CD14-positive monocyte (primary cell): ENCODE results near the gene HDAC10. TPM values are rescaled to one million over a fixed set of nuclear protein-coding genes. Genes with fewer than 3 reads are reported as not detected.

Experiments used
- DNase-seq, 3 donors: peaks; one replicate each; pipeline ENCODE4 v3.0.0-alpha.2; 2011 to 2022
- H2AFZ ChIP-seq: 2 replicates; pipeline ENCODE4 v1.6.0; 2012; ENCODE audit warnings: mild to moderate bottlenecking, low read depth, low read length, inconsistent platforms; ENCODE audit not compliant: insufficient read depth, poor library complexity, severe bottlenecking
- H3K27ac ChIP-seq, 2 donors: 1 replicate in 1 of 2; 2 replicates in 1 of 2; pipeline ENCODE4 v1.5.1; 2012 to 2013; ENCODE audit warnings: low read length in 2 of 2, control low read depth in 1 of 2, inconsistent platforms in 1 of 2, low read depth in 1 of 2, mild to moderate bottlenecking in 1 of 2
- H3K27me3 ChIP-seq, 2 donors: one replicate each; pipeline versions ENCODE4 v1.6.0 to v1.6.1; 2011 to 2013; ENCODE audit warnings: low read length in 2 of 2; ENCODE audit not compliant: control insufficient read depth in 2 of 2, insufficient read depth in 2 of 2
- H3K36me3 ChIP-seq, 2 donors: replicated peaks in 1 of 2; 1 replicate in 1 of 2; 2 replicates in 1 of 2; pipeline versions ENCODE4 v1.5.1 to v1.6.1; 2012 to 2013; ENCODE audit warnings: low read length in 2 of 2, control low read depth in 1 of 2, inconsistent platforms in 1 of 2, mild to moderate bottlenecking in 1 of 2; ENCODE audit not compliant: insufficient read depth in 2 of 2, control insufficient read depth in 1 of 2
- H3K4me1 ChIP-seq, 2 donors: 1 replicate in 1 of 2; 2 replicates in 1 of 2; pipeline versions ENCODE4 v1.5.1 to v1.6.1; 2012 to 2013; ENCODE audit warnings: low read length in 2 of 2, control low read depth in 1 of 2, inconsistent platforms in 1 of 2, mild to moderate bottlenecking in 1 of 2, moderate library complexity in 1 of 2; ENCODE audit not compliant: insufficient read depth in 2 of 2, control insufficient read depth in 1 of 2
- H3K4me2 ChIP-seq: replicated peaks from 2 replicates; pipeline ENCODE3; 2012; ENCODE audit warnings: low read length, moderate library complexity, mild to moderate bottlenecking; ENCODE audit not compliant: poor library complexity, severe bottlenecking; ENCODE audit errors: extremely low read depth
- H3K4me3 ChIP-seq, 3 experiments: fragments of 200-600 bp in 1 of 3; sonication (generic) in 1 of 3; replicated peaks in 1 of 3; 1 replicate in 2 of 3; 2 replicates in 1 of 3; pipeline ENCODE4 v1.5.1; 2011 to 2013; ENCODE audit warnings: low read length in 3 of 3, mild to moderate bottlenecking in 3 of 3, control low read depth in 2 of 3, low read depth in 2 of 3, inconsistent platforms in 1 of 3, moderate library complexity in 1 of 3
- H3K79me2 ChIP-seq: 2 replicates; pipeline ENCODE4 v1.6.0; 2012; ENCODE audit warnings: mild to moderate bottlenecking, control low read depth, inconsistent platforms, low read length, moderate library complexity; ENCODE audit not compliant: insufficient read depth
- H3K9ac ChIP-seq: 2 replicates; pipeline ENCODE4 v1.6.0; 2017; ENCODE audit warnings: low read length, mild to moderate bottlenecking; ENCODE audit not compliant: insufficient read depth, poor library complexity, severe bottlenecking
- H3K9me3 ChIP-seq, 2 donors: replicated peaks in 1 of 2; 1 replicate in 1 of 2; 2 replicates in 1 of 2; pipeline versions ENCODE4 v1.5.1 to v1.6.1; 2012 to 2013; ENCODE audit warnings: low read length in 2 of 2, control low read depth in 1 of 2; ENCODE audit not compliant: control insufficient read depth in 1 of 2, insufficient read depth in 1 of 2
- H4K20me1 ChIP-seq: 2 replicates; pipeline ENCODE4 v1.6.0; 2012; ENCODE audit warnings: mild to moderate bottlenecking, low read length, control low read depth, moderate library complexity; ENCODE audit not compliant: insufficient read depth
- H3K27ac Mint-ChIP-seq, 7 donors: one replicate each; pipeline ENCODE4 v1.8.0; 2020; ENCODE audit warnings: mild to moderate bottlenecking in 7 of 7, mixed read lengths in 7 of 7, moderate library complexity in 6 of 7, inconsistent platforms in 2 of 7
- H3K27me3 Mint-ChIP-seq, 3 donors: one replicate each; pipeline ENCODE4 v1.8.0; 2021 to 2022; ENCODE audit warnings: low read depth in 3 of 3, mild to moderate bottlenecking in 3 of 3, mixed read lengths in 3 of 3, moderate library complexity in 3 of 3, inconsistent platforms in 1 of 3
- H3K36me3 Mint-ChIP-seq, 2 donors: one replicate each; pipeline ENCODE4 v1.8.0; 2020; ENCODE audit warnings: mixed read lengths in 2 of 2, inconsistent platforms in 1 of 2, mild to moderate bottlenecking in 1 of 2
- H3K4me1 Mint-ChIP-seq: one replicate; pipeline ENCODE4 v1.8.0; 2020; ENCODE audit warnings: mild to moderate bottlenecking, mixed read lengths
- H3K4me3 Mint-ChIP-seq, 2 donors: one replicate each; pipeline ENCODE4 v1.8.0; 2020; ENCODE audit warnings: mild to moderate bottlenecking in 2 of 2, mixed read lengths in 2 of 2, moderate library complexity in 1 of 2
- H3K9me3 Mint-ChIP-seq, 7 donors: one replicate each; pipeline ENCODE4 v1.8.0; 2020 to 2022; ENCODE audit warnings: mixed read lengths in 7 of 7, mild to moderate bottlenecking in 6 of 7, moderate library complexity in 6 of 7, inconsistent platforms in 2 of 7
- CTCF ChIP-seq: fragments of 200-600 bp; IDR thresholded peaks from one replicate; pipeline ENCODE4 v1.8.0; 2022; ENCODE audit warnings: antibody characterized with exemption, mild to moderate bottlenecking
- WGBS: methylation state at CpG from one replicate; pipeline ENCODE4 v1.1.5; 2013; ENCODE audit warnings: missing lambda C conversion rate; ENCODE audit not compliant: insufficient coverage; 5-methylcytosine and 5-hydroxymethylcytosine counted together
- intact Hi-C, 2 donors: fragments of 100-400 bp; cut with micrococcal nuclease; formaldehyde crosslinking; loops; one replicate each; pipeline versions ENCODE4 v1.15.0 to v1.15.1; 2023
- polyA plus RNA-seq, 3 donors: library from polyadenylated mRNA; depleted of rRNA in 1 of 3; unstranded in 2 of 3; stranded (reverse) in 1 of 3; fragments of 300-500 nt in 2 of 3; fragments of >200 nt in 1 of 3; fragmentation: Illumina TruSeq in 2 of 3; gene quantifications; 1 replicate in 2 of 3; 2 replicates in 1 of 3; pipeline ENCODE4 v1.2.3, GENCODE V29; 2012 to 2021

The HDAC10 gene
- polyA plus RNA-seq, 3 donors: 9.2 to 148 (median 13.7) TPM

- DNase-seq: no peak
- Mint-ChIP-seq H3K27ac (peak overlapping the region in 1 of 7 donors; percentile 40), H3K9me3 (no peaks in the 10 kb centered on the region), H3K36me3 (peaks cover 8 to 20% of the 10 kb centered on the region in 2 donors), H3K4me1 (peaks cover 26% of the 10 kb centered on the region), H3K27me3 (no peaks in the 10 kb centered on the region), H3K4me3 (peak overlapping the region; percentile 83 to 92)
- H4K20me1 ChIP-seq: peaks cover 17% of the 10 kb centered on the region
- no peak for TF ChIP-seq CTCF
- no peaks in the 10 kb centered on the region for H3K27me3 ChIP-seq
- peak overlapping the region in 1 of 3 experiments; percentile 96 for H3K4me3 ChIP-seq
- peaks cover 39 to 53% of the 10 kb centered on the region in 2 donors for H3K4me1 ChIP-seq
- no peak overlapping the region for H2AFZ ChIP-seq
- H3K9ac ChIP-seq: peak overlapping the region; percentile 80
- peaks cover 30% of the 10 kb centered on the region for H3K79me2 ChIP-seq
- peaks cover 15 to 35% of the 10 kb centered on the region in 2 donors for H3K36me3 ChIP-seq
- intact Hi-C loops: loop anchor here (5.0 kb wide), 2 partner anchors 248 to 373 kb away; no protein-coding TSS in a partner anchor
- peak overlapping the region; percentile 99 for H3K4me2 ChIP-seq
- peak overlapping the region in 1 of 2 donors; percentile 76 for H3K27ac ChIP-seq
- H3K9me3 ChIP-seq: no peaks in the 10 kb centered on the region
- 96% methylated on average over 32 of the region's 32 CpGs for WGBS
Observed at GRCh38 chr22:50249341-50250248, 1.5 kb downstream of the HDAC10 start.

GRCh38 chr22:50248196-50249081 is 2.6 kb downstream of the HDAC10 start:
- Mint-ChIP-seq H3K27ac (peak overlapping the region in 4 of 7 donors; percentile 74 to 91 (median 82)), H3K9me3 (no peaks in the 10 kb centered on the region), H3K4me3 (no peak overlapping the region), H3K4me1 (peaks cover 33% of the 10 kb centered on the region), H3K27me3 (no peaks in the 10 kb centered on the region), H3K36me3 (peaks cover 8 to 20% of the 10 kb centered on the region in 2 donors)
- H3K9ac ChIP-seq: no peak overlapping the region
- H3K27me3 ChIP-seq: no peaks in the 10 kb centered on the region
- intact Hi-C loops: no loop called here
- H3K4me2 ChIP-seq: no peak overlapping the region
- peaks cover 42% of the 10 kb centered on the region for H3K79me2 ChIP-seq
- no peak overlapping the region for H2AFZ ChIP-seq
- peaks cover 15 to 35% of the 10 kb centered on the region in 2 donors for H3K36me3 ChIP-seq
- DNase-seq: no peak
- H3K27ac ChIP-seq: peak overlapping the region in 1 of 2 donors; percentile 65
- TF ChIP-seq CTCF: no peak
- H4K20me1 ChIP-seq: peaks cover 21% of the 10 kb centered on the region
- peaks cover 50 to 64% of the 10 kb centered on the region in 2 donors for H3K4me1 ChIP-seq
- no peaks in the 10 kb centered on the region for H3K9me3 ChIP-seq
- H3K4me3 ChIP-seq: no peak overlapping the region
- 95% methylated on average over 24 of the region's 29 CpGs for WGBS
